NCI-H1930 (cell line): ENCODE measurements around the gene TRAF3.

ENCODE experiments used
- DNase-seq, 2 experiments: peaks; one replicate each; lab custom pipeline; 2025; lab: John Stamatoyannopoulos, UW

Gene TRAF3

DNA sequence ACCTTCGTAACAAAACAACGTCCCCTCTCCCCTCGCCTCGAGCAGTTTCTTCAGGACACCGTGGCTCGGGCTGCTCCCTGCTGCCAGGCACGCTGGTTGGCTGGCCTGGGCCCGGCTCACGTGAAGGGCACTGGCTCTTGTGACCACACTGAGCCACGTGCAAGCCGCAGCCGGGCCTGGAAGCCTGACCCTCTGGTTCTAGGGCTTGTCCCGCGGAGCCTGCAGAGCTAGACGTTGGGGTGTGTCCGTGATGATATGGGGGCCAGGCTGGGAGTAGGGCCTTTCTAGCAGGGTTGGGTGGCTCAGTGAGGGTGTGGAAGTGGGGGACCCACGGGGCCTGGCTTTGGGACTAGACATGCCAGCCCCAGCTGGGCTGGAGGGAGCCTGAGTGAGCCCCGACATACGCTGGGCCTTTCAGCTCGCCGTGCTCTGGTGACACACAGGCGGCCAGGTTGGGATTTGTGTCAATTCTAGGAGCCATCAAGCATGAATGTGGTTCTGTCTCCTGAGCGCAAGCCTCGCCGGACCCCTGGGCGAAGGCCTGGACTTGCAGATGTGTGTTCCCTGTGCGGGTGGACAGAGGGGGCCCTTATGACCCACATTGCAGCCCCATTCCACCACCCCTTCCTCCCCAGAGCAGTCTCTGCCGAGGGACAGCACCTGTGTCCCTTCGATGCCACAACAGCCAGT is 131.7 kb downstream of the TRAF3 start:
- DNase-seq: no peak

DNA sequence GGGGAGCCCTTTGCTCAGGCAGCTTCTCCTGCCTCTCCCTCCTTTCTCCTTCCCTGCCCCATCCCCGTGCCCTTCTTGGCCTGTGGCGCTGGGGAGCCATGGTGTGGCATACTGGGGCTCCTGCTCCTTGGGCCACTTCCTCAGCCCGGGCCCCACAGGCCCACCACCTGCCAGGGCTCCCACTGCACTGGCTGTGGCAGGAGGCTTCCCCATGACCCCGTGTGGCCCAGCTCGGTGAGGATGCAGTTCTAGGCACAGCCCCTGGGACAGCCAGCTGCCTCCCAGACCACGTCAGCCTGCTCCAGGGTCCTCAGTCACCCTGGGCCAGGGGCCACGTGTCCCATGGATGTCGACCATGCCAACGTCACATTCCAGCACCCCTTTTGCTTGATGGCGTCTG is 132.2 kb downstream of the TRAF3 start:
- DNase-seq: no peak

- DNase-seq: no peak
These were observed 132.7 kb downstream of the TRAF3 start for GRCh38 chr14:102909911-102910310.

DNA sequence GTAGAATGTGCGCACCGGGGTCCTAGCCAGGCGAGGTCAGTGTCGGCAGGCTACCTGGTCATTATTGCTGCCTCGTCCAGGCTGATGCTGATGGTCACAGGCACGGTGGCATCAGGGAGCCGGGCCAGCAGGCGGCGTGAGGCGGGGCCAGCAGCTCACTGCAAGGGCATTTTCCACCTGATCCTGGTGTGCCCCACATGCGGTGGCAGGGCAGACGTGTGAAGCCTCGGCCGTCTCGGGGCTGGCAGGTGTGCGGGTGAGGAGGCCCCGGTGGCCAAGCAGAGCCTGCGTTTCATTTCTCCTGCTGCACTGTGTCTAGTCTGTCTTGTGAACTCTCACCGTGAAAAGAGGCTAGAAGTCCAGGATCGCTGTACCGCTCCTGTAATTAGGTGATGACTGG is 133.2 kb downstream of the TRAF3 start:
- DNase-seq: no peak

GRCh38 chr14:102911541-102911951 is 134.3 kb downstream of the TRAF3 start:
- DNase-seq: no peak

DNA sequence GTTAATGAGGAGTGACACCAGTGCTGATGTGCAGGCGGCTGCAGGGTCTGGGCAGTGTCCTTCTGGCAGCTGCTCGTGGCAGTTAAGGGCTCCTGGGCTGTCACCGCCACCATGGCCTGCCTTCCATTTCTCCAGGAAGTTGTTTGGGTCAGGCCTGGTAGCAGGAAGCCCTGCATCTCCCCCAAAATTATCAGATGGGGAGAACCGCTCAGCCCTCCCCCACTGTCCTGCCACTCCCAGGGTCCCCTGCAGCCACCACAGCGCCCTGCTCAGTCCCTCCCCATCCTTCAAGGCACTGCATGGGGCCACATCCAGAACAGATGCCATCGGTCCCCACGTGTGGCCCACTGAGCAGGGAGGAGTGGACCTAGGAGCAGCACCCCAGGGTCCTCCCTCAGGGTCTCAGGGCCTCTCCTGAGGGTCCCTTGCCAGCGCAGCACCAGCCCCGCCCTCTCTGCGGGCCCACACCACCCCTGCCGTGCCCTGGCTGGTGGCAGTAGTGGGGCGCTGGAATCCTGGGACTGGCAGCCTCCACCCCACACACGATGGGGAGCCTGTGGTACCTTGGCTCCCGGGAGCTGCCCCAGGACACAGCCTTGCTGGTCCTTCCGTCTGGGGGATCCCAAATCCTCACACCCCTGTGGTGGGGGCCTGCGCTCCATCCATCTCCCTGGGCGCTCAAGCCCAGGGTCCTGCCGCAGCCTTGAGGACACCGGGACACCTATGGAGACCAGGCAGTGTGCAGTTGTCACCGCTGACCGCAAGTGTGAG is 134.9 kb downstream of the TRAF3 start:
- no peak for DNase-seq

DNA sequence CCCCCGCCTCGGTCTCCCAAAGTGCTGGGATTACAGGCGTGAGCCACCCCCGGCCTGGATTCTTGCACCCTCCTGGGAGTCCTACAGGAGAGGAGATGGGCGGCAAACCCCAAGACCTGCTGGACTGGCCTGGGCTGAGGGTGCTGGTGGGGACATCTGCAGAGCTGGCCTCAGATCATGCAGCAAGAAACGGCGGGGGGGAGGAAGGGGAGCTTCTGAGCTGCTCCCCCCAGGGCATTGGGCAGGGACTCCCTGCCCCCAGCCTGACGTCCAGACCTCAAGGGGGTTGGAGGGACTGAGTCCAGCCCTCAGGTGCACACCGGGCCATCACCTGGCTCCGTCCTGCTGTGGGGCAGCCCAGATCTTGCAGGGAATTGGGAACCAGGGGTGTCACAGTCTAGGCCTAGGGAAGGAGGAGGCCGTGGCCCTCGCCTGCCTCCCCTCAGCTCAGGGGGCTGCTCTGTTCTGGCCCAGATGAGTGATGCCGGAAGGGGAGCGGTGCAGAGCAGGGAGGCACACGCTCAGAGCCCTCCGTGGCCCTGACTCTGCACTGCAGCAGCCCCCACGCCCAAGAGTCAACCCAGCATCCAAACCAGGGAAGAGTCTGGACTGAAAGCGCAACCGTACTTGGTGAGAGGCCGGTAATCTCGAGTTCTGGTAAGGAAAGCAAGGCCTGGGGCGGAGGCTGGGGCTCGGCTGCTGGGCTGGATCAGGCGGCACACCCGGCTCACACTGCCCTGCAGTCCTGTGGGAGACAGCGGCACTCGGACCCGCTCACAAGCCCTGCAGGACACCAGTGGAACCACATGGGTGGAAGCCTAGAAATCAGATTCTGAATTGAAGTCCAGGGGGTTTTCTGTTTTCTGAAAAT is 136.3 kb downstream of the TRAF3 start:
- no peak for DNase-seq

DNA sequence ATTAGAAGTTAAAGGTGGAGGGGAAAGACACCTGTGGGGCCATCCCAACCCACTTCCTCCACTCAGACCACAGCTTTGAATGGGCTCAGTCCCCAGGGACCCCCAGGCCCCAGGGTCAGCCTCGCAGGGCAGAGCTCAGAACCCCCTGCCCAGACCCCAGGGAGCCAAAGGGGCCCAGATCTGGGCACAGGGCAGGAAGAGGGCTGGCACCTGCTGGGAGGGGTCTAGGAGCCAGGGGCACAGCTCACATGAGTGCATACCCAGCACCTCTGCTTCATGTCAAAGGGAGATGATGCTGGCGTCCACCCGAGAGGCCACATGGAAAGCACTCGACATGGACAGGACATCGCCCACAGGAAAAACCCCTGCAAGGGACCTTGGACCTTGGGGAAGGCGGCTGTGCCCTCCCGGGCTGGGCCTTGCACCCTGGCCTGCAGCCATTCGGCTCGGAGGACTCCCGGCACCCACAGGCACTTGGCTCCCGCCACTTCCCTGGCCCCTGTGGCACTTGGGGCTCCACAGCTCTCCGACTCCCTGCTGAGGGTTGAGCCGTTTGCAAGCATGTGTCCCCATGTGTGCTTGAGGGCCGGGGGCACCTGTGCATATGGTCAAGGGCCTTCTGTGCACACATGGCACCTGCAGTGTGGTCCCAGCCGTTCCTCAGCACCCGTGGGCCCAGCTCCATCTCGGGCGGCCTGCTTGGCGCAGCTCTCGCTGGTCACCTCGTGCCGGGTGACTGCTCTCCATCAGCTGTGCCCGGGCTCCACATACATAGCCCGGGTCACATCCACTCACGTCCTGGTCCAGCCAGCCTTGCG is 137.4 kb downstream of the TRAF3 start:
- DNase-seq: no peak

- DNase-seq: no peak
These were observed 138.3 kb downstream of the TRAF3 start for GRCh38 chr14:102915292-102916110.

- DNase-seq: no peak
These were observed 139.3 kb downstream of the TRAF3 start for GRCh38 chr14:102916347-102917055.

DNA sequence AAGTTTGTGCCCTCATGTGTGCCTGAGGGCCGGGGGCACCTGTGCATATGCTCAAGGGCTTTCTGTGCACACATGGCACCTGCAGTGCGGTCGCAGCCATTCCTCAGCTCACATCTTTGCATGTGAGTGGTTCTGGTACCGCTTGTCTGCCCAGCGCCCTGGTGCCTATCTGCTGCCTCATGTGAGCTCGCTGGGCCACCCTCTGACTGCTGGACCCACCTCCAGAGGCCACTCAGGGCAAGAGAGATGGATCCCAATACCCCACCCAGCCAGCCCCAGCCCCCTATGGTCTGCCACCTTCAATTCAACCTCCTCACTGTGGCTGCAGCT is 139.8 kb downstream of the TRAF3 start:
- no peak for DNase-seq

DNA sequence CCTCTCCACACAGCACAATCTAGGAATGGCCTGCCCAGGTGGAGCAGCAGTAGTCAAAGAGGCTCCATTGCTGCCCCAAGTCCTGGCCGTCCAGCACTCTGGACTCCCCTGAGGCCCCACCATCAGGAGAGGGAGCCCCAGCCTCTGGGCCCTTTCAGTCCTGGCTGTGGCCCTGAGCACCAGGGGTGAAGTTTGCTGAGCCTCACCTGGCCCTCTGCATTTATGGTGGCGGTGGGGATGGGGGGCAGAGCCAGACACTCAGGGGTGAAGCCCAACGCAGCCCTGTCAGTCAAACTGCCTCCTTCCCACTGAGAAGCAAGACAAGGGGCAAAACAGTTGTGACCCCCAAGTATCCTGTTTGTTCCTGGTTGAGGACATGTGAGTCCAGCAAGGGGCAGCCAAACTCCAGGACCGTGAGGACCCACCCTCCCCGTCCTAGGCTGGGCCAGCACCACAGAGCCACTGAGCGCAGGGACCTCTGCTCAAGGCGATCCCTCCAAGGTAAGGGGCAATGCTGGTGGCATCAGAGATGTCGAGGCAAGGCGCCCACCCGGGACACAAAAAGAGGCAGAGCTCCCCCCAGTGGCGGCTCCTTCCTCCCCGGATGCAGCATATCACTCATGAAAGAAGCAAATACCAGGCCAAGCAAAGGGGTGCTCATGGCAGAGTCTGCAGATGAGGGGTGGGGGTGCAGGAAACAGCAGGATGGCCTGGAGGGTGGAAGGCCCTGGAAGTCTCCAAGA is 140.4 kb downstream of the TRAF3 start:
- DNase-seq: peak in 1 of 2 experiments; percentile 43

DNA sequence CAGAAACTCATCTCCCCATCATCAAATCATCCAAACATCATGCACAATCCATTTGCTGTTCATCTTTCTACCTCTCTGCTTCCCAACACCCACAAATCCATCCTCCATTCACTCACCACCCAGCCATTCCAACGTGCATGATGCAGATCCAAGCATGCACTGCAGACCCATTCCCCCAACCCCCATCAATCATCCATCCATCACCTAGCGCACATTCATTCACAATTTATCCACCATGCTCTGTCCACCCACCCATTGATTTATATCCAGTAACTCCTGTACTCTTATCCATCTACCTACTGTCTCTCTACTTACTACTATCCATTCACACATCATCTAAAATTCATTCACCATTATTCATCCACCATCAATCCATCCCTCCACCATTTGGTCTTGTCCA is 141.2 kb downstream of the TRAF3 start:
- no peak for DNase-seq

GRCh38 chr14:102920273-102920997 is 143.2 kb downstream of the TRAF3 start:
- no peak for DNase-seq

- no peak for DNase-seq
These were observed 143.7 kb downstream of the TRAF3 start for GRCh38 chr14:102920998-102921304.

GRCh38 chr14:102922490-102923200 is 145.4 kb downstream of the TRAF3 start, which contains the start of gene AMN:
AMN (plus strand) TSS chr14:102922663; CDS start chr14:102922689, 26 bp downstream.
- no peak for DNase-seq

DNA sequence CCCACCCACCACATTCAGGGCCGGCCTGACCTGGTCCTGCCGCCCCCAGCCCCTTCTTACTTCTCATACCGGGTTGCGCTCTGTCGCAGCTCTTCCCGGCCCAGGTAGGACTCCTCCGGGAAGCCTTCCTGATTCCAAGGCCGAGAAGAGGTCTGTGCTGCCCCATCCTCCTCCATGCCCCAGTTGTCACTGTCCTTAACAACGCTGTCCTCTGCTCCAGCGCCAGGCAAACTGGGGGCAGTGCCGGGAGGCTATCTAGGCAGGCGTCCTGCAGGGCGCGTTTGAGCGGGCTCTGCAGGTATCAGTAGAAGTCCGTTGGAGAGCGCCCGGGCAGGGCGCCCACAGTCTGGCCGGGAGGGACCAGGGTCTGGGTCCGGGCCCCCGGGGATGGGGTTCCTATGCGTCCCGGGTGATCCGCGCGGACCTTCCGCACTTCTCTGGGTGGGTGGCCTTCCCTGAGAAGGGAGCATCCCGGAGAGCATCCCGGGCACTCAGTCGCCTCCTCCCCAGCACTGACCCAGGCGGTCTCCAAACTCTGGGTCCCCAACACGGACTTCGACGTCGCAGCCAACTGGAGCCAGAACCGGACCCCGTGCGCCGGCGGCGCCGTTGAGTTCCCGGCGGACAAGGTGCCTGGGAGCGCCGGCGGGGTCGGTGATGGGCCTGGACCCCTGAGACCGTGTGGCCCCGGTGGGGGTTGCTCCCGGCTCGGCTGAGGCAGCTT is 146.1 kb downstream of the TRAF3 start:
- DNase-seq: no peak
